Stomach (tissue), 9 donors: ENCODE results near the gene EPS8L1. TPM values are rescaled to one million over a fixed set of nuclear protein-coding genes. Genes with fewer than 3 reads are reported as not detected.

ENCODE experiments used
- DNase-seq, 2 donors: peaks; one replicate each; pipeline versions ENCODE4 v3.0.0 to v3.0.0-alpha.2; 2013 to 2019
- H3K27ac ChIP-seq, 5 donors: fragments of 200-600 bp in 4 of 5; sonication (generic) in 4 of 5; one replicate each; pipeline ENCODE4 v1.5.1; 2013 to 2019; ENCODE audit warnings: mild to moderate bottlenecking in 1 of 5, moderate library complexity in 1 of 5
- H3K27me3 ChIP-seq, 3 donors: fragments of 200-600 bp; sonication (generic); one replicate each; pipeline ENCODE4 v1.5.1; 2017 to 2019; ENCODE audit warnings: mixed run types in 1 of 3
- H3K36me3 ChIP-seq, 4 donors: fragments of 200-600 bp; sonication (generic); 1 replicate in 3 of 4; 2 replicates in 1 of 4; pipeline ENCODE4 v1.5.1; 2016 to 2019
- H3K4me1 ChIP-seq, 4 donors: fragments of 200-600 bp; sonication (generic); one replicate each; pipeline ENCODE4 v1.5.1; 2016 to 2019
- H3K4me3 ChIP-seq, 4 donors: fragments of 200-600 bp; sonication (generic) in 3 of 4; one replicate each; pipeline ENCODE4 v1.5.1; 2016 to 2019; ENCODE audit warnings: mild to moderate bottlenecking in 1 of 4
- H3K9me3 ChIP-seq, 4 donors: fragments of 200-600 bp; sonication (generic); one replicate each; pipeline ENCODE4 v1.5.1; 2016 to 2019
- CTCF ChIP-seq, 7 experiments: fragments of 450-650 bp in 4 of 7; fragments of 200-600 bp in 3 of 7; sonication (generic) in 3 of 7; IDR thresholded peaks; one replicate each; pipeline ENCODE4 v1.5.1; 2016 to 2019; ENCODE audit warnings: antibody characterized with exemption in 7 of 7, control low read depth in 2 of 7, mild to moderate bottlenecking in 1 of 7
- EP300 ChIP-seq: sonication (generic); formaldehyde crosslinking; IDR thresholded peaks from one replicate; pipeline ENCODE4 v1.6.1; 2017; ENCODE audit warnings: antibody characterized with exemption
- POLR2A ChIP-seq, 4 donors: fragments of 450-650 bp; IDR thresholded peaks; one replicate each; pipeline ENCODE4 v1.6.1; 2016; ENCODE audit warnings: antibody characterized with exemption in 4 of 4, control low read depth in 2 of 4, mild to moderate bottlenecking in 1 of 4, moderate library complexity in 1 of 4
- POLR2AphosphoS5 ChIP-seq, 3 donors: sonication (generic); formaldehyde crosslinking; IDR thresholded peaks; one replicate each; pipeline ENCODE4 v1.6.1; 2016; ENCODE audit warnings: antibody characterized with exemption in 3 of 3
- WGBS, 5 donors: extraction: QIAGEN DNeasy Blood & Tissue Kit in 3 of 5; methylation state at CpG; one replicate each; pipeline versions ENCODE4 v1.1.5 to v1.1.7; 2013 to 2018; 5-methylcytosine and 5-hydroxymethylcytosine counted together
- intact Hi-C: fragments of 100-400 bp; cut with DNase I; formaldehyde crosslinking; loops from one replicate; pipeline ENCODE4 v1.15.1; 2023; ENCODE audit warnings: low total_unique reads
- polyA plus RNA-seq, 3 donors: library from polyadenylated mRNA; stranded (reverse); fragments of 200-250 nt; gene quantifications; one replicate each; pipeline ENCODE4 v1.2.3, GENCODE V29; 2013
- total RNA-seq, 5 donors: library from RNA; depleted of rRNA; stranded (reverse); fragments of >200 nt; gene quantifications; one replicate each; pipeline versions ENCODE4 v1.1.0 to v1.2.3, GENCODE V29; 2014 to 2016
- donor health status: healthy with polysubstance abuse.
- donor health status: Bipolar disorder and iron deficiency.
- donor health status: healthy.

The EPS8L1 gene
- total and polyA plus RNA-seq, 8 donors = 32.3 to 320 (median 101) TPM

- Histone ChIP-seq H3K4me3 (no peak overlapping the region), H3K27ac (no peak overlapping the region), H3K4me1 (peaks cover 0 to 19% (median 0%) of the 10 kb centered on the region in 4 donors), H3K27me3 (no peaks in the 10 kb centered on the region), H3K9me3 (peaks cover 0 to 7% (median 3%) of the 10 kb centered on the region in 4 donors), H3K36me3 (peaks cover 48 to 89% (median 84%) of the 10 kb centered on the region in 4 donors)
- TF ChIP-seq POLR2AphosphoS5 (IDR thresholded peaks at IDR 0.05) (no peak), POLR2A (IDR thresholded peaks at IDR 0.05) (no peak), EP300 (no peak), CTCF (IDR thresholded peaks at IDR 0.05) (no peak)
- DNase-seq = no peak
- intact Hi-C loops = no loop called here
- 88 to 92% (median 91%) methylated on average over 8 to 27 of the region's 27 CpGs for WGBS, 5 donors
These were observed 23.3 kb downstream of the EPS8L1 start for GRCh38 chr19:55098716-55099556.

- no peak overlapping the region for H3K27ac ChIP-seq
- peaks cover 0 to 19% (median 0%) of the 10 kb centered on the region in 4 donors for H3K4me1 ChIP-seq
- H3K9me3 ChIP-seq = peaks cover 0 to 7% (median 3%) of the 10 kb centered on the region in 4 donors
- peaks cover 40 to 81% (median 76%) of the 10 kb centered on the region in 4 donors for H3K36me3 ChIP-seq
- intact Hi-C loops = no loop called here
- TF ChIP-seq POLR2A (IDR thresholded peaks at IDR 0.05) (no peak), EP300 (no peak), CTCF (IDR thresholded peaks at IDR 0.05) (no peak), POLR2AphosphoS5 (IDR thresholded peaks at IDR 0.05) (no peak)
- no peaks in the 10 kb centered on the region for H3K27me3 ChIP-seq
- no peak overlapping the region for H3K4me3 ChIP-seq
- peak in 1 of 2 donors; percentile 19 for DNase-seq
- 83 to 90% (median 85%) methylated on average over 24 to 27 of the region's 27 CpGs for WGBS, 5 donors
These were observed 24.2 kb downstream of the EPS8L1 start for GRCh38 chr19:55099557-55100506.

GRCh38 chr19:55101261-55101660 lies 25.6 kb downstream of the EPS8L1 start:
- no peak overlapping the region for H3K27ac ChIP-seq
- DNase-seq = no peak
- H3K36me3 ChIP-seq = peaks cover 31 to 73% (median 71%) of the 10 kb centered on the region in 4 donors
- no peak overlapping the region for H3K4me3 ChIP-seq
- WGBS, 5 donors = 85 to 91% (median 86%) methylated on average over 10 of the region's 10 CpGs
- intact Hi-C loops = no loop called here
- peaks cover 0 to 19% (median 0%) of the 10 kb centered on the region in 4 donors for H3K4me1 ChIP-seq
- H3K9me3 ChIP-seq = peaks cover 0 to 7% (median 3%) of the 10 kb centered on the region in 4 donors
- TF ChIP-seq EP300 = no peak
- no peak for TF ChIP-seq POLR2AphosphoS5 (IDR thresholded peaks at IDR 0.05)
- TF ChIP-seq CTCF (IDR thresholded peaks at IDR 0.05) = no peak
- no peak for TF ChIP-seq POLR2A (IDR thresholded peaks at IDR 0.05)
- H3K27me3 ChIP-seq = no peaks in the 10 kb centered on the region

- 97 to 99% (median 97%) methylated on average over 6 to 9 of the region's 9 CpGs for WGBS, 5 donors
- Histone ChIP-seq H3K9me3 (peaks cover 0 to 7% (median 3%) of the 10 kb centered on the region in 4 donors), H3K4me3 (no peak overlapping the region), H3K27me3 (no peaks in the 10 kb centered on the region), H3K4me1 (peaks cover 0 to 19% (median 0%) of the 10 kb centered on the region in 4 donors), H3K27ac (no peak overlapping the region), H3K36me3 (peaks cover 31 to 71% (median 68%) of the 10 kb centered on the region in 4 donors)
- DNase-seq = no peak
- intact Hi-C loops = no loop called here
- TF ChIP-seq EP300 (no peak), CTCF (IDR thresholded peaks at IDR 0.05) (no peak), POLR2AphosphoS5 (IDR thresholded peaks at IDR 0.05) (no peak), POLR2A (IDR thresholded peaks at IDR 0.05) (no peak)
These were observed 27.5 kb downstream of the EPS8L1 start for GRCh38 chr19:55103190-55103589.
